Erythroblast (primary cell): ENCODE results near the gene ZP1.

Experiments used
- GATA1 ChIP-seq: IDR thresholded peaks from 2 replicates; pipeline ENCODE4 v1.6.1; 2011; ENCODE audit warnings: low read depth, mild to moderate bottlenecking, control low read depth, low read length, moderate library complexity
- POLR2A ChIP-seq: IDR thresholded peaks from 2 replicates; pipeline ENCODE4 v1.6.1; 2011; ENCODE audit warnings: mild to moderate bottlenecking, low read length

- no peak for TF ChIP-seq POLR2A
- TF ChIP-seq GATA1: no peak
Observed at GRCh38 chr11:60879971-60880588, 12.7 kb downstream of the ZP1 start.
